GM21515 (cell line): ENCODE data around the gene ZDHHC19.
"Not testable (repeated sequence)": the region's sequence is repeated elsewhere in the genome, so short reads cannot be mapped to it uniquely, and the experiment has no call there.

ENCODE experiments used
- ATAC-seq: cut with Tn5 transposase; IDR thresholded peaks from one replicate; pipeline ENCODE4 v1.9.1; 2021; ENCODE audit not compliant: unreplicated experiment

Gene ZDHHC19

GRCh38 chr3:196210673-196211556 lies at the start of gene ZDHHC19:
TSS of gene ZDHHC19 (minus strand) at chr3:196211400. CDS start at chr3:196211315, 85 bp downstream.
- ATAC-seq, result no peak

DNA sequence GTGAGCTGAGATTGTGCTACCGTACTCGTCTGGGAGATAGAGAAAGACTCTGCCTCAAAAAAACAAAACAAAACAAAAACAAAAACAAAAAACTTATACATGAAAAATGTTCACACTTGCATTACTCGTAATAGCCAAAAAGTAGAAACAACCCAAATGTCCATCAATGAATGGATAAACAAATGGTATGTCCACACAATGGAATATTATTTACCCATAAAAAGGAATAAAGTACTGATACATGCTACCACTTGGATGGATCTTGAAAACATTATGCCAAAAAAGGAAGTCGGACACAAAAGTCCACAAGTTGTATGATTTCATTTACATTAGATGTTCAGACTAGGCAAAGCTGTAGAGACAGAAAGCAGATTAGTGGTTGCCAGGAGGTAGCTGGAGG lies 49.6 kb upstream of the ZDHHC19 start:
- no peak for ATAC-seq

GRCh38 chr3:196255776-196256175 lies 44.6 kb upstream of the ZDHHC19 start:
- no peak for ATAC-seq

GRCh38 chr3:196254376-196255283 lies 43.4 kb upstream of the ZDHHC19 start:
- no peak for ATAC-seq

DNA sequence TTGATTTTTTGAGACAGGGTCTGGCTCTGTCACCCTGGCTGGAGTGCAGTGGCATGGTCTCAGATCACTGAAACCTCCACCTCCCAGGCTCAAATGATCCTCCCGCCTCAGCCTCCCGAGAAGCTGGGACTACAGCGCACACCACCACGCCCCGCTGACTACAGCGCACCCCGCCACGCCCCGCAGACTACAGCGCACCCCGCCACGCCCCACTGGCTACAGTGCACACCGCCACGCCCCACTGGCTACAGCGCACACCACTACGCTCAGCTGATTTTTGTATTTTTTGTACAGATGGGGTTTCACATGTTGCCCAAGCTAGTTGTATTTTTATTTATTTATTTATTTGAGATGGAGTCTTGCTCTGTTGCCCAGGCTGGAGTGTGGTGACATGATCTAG lies 40.7 kb upstream of the ZDHHC19 start:
- no peak for ATAC-seq

DNA sequence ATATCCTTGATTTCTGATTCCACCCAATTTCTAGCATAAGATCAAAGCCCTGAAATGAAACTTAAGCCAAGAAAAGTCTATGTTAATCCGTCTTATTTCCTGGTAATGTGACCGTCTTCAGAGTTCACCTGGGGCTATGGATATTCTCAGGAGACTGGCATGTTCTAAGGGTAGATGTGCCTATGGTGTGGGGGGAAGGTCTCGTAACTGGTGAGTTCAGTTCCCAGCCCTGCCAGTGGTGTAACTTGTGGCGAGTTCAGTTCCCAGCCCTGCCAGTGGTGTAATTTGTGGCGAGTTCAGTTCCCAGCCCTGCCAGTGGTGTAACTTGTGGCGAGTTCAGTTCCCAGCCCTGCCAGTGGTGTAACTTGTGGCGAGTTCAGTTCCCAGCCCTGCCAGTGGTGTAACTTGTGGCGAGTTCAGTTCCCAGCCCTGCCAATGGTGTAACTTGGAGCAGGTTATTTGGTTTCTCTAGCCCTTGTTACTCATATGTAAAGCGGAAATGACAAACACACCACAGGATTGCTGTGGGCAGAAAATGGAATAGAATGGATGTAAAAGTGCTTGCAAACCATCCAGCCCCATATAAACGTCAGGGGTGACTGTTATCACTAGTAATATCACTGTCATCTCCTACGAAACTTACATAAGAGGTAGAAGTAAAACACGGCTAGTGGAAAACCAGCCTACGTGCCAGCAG lies 35.6 kb upstream of the ZDHHC19 start:
- no peak for ATAC-seq

DNA sequence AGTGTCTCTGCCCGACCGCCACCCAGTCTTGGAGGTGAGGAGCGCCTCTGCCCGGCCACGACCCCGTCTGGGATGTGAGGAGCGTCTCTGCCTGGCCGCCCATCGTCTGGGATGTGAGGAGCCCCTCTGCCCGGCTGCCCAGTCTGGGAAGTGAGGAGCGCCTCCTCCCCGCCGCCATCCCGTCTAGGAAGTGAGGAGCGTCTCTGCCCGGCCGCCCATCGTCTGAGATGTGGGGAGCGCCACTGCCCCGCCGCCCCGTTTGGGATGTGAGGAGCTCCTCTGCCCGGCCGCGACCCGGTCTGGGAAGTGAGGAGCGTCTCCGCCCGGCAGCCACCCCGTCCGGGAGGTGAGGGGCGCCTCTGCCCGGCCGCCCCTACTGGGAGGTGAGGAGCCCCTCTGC lies 33.0 kb upstream of the ZDHHC19 start:
- ATAC-seq, result not testable (repeated sequence)

GRCh38 chr3:196241704-196242103 lies 30.5 kb upstream of the ZDHHC19 start:
- ATAC-seq, result no peak

DNA sequence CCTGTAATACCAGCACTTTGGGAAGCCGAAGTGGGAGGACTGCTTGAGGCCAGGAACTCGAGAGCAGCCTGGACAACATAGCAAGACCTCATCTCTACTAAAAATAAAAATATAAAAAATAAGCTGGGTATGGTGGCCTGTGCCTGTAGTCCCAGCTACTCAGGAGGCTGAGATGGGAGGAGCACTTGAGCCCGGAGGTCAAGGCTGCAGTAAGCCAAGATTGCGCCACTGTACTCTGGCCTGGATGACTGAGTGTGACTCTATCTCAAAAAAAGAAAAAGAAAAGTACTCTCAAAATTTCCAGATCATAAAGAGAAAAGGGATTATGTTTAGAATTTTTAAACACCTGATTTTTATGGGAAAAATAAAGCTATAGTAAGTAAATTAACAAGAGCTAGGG lies 29.2 kb upstream of the ZDHHC19 start:
- no peak for ATAC-seq

DNA sequence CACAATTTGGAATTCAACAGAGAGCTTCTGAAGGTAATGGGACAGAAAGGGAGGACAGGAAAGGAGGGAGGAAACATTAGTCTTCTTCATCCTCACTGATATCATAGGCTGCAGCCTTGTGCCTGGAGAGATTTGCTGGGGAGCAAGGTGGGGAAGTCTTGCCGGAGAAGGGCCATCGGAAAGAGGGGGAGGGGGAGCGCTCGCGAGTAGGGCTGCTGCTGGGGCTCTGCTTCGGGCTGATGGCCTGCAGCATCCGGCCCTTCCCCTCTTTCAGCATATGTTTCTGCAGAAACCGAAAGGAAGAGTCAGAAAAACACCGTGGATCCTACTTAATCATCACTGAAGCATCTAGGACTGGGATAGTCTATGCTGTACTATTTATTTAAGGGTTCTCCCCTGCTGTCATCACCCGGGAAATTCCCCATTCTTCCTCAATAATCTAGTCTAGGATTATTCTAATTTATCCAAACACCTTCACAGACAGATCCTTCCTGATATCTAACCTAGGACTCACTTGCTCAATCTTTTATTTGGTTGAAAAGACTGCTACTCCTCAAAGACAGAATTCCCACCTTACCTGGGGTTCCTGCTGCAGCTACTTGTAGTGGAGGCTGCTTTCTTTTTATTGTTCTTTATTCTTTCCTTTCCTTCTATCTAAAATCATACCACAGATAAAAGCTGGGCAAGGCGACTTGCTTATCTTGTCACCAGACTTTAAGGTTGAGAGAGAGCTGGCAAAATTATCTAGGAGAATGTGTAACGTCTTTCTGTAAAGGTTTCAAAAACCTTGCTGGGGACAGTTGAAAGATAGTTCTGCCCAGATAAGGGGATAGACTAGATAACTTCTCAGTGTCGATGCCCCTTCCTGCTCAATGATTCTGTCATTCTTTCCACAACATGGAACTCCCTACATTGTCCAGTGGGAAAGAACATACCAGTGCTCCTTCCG lies 27.7 kb upstream of the ZDHHC19 start:
- no peak for ATAC-seq

- no peak for ATAC-seq
Observed at GRCh38 chr3:196237203-196237602, 26.0 kb upstream of the ZDHHC19 start.

GRCh38 chr3:196236223-196236622 lies 25.0 kb upstream of the ZDHHC19 start:
- no peak for ATAC-seq

GRCh38 chr3:196235452-196236122 lies 24.4 kb upstream of the ZDHHC19 start:
- no peak for ATAC-seq

GRCh38 chr3:196232882-196233251 lies 21.7 kb upstream of the ZDHHC19 start:
- no peak for ATAC-seq

GRCh38 chr3:196232154-196232881 lies 21.1 kb upstream of the ZDHHC19 start:
- ATAC-seq, result no peak

DNA sequence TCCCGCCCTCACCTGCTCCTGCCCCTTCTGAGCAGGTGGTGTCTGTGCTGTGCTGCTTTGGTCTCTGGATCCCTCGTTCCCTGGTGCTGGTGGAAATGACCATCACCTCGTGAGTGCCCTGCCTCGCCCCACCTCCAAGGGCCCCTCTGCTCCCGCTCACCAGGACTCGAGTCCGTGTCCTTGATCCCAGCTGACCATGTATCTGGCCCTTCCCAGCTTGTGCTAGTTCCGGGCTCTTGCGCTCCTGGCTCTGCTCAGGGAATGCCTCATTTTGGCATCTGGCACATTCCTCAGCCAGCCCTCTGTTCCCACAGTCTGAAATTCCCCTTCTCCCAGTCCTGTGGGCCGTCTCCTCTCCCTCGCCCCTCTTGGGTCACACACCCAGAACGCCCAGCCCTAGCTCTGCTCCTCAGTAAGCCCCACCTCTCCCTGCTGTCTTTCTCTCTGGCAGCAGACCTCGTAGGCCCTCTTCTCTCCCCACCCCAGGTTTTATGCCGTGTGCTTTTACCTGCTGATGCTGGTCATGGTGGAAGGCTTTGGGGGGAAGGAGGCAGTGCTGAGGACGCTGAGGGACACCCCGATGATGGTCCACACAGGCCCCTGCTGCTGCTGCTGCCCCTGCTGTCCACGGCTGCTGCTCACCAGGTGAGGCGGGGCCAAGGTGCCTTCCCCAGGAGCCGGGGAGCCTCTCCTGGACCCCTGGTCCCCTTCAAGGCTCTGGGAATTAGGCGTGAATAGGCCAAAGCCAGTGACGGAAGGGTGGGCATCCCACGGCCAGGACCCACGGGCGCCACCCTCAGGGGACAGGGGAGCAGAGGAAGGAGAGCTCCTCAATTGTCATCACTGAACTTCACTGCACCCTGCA lies 16.7 kb upstream of the ZDHHC19 start:
- ATAC-seq, result no peak

DNA sequence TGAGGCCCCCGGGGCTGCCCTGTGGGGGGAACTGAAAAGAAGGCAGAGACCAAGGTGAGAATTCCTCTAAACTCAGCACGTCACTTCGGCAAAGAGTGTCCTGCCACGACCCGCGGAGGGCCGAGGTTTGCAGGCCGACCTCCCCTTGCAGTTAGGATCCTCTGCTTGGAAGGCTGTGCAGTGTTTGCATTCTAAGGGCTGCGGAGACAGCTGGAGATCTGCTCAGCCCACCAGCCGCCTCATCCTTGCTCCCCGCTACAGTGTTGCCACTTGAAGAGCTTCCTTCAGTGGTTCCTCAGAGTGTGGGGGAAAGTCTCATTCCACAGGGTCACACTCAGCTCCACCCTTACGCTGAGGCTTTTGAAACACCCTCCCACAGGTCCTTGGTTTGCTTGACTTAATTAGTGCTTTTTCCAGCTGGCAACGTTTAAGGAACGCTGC lies 15.9 kb upstream of the ZDHHC19 start:
- ATAC-seq, result no peak

DNA sequence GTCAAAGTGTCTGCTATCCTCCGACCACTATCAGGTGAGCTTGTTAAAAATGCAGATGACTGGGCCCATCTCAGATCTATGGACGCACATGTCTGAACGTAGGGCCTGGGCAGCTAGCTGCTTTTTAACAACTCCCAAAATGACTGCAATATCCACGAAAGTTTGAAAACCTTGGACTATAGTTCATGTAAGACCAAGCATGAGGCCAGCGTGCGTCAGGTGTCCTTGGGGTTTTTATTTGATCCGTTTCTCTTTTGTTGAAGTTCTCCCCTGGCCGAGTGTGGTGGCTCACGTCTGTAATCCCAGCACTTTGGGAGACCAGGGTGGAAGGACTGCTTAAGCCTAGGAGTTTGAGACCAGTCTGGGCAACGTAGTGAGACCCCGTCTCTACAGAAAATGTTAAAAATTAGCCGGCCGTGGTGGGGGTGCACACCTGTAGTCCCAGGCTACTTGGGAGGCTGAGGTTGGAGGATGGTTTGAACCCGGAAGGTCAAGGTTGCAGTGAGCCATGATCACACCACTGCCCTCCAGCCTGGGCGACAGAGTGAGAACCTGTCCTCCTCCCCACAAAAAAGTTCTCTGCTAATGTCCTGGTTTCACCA lies 14.7 kb upstream of the ZDHHC19 start:
- ATAC-seq, result no peak
